ENCODE data around the gene DLX3.
A peak's percentile ranks its signal among the peaks of the same experiment; 100 is the strongest.

DNA sequence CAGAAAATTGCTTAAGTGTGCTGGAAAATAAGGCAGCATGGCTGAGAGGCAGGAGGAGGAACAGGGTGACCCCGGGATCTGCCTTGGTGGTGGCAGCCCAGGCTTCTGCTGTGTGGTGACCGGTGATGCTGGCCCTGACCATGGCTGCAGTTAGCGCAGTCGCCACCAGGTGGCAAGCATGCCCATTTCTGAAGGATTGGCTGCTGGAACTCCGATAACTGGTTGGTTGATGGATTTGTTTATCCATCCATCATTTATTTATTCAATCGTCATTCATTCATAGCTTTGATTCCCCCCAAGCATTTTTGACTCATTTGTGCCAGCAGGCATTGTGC, 31.8 kb upstream of the DLX3 start:
- TF ChIP-seq, protein P1, sequence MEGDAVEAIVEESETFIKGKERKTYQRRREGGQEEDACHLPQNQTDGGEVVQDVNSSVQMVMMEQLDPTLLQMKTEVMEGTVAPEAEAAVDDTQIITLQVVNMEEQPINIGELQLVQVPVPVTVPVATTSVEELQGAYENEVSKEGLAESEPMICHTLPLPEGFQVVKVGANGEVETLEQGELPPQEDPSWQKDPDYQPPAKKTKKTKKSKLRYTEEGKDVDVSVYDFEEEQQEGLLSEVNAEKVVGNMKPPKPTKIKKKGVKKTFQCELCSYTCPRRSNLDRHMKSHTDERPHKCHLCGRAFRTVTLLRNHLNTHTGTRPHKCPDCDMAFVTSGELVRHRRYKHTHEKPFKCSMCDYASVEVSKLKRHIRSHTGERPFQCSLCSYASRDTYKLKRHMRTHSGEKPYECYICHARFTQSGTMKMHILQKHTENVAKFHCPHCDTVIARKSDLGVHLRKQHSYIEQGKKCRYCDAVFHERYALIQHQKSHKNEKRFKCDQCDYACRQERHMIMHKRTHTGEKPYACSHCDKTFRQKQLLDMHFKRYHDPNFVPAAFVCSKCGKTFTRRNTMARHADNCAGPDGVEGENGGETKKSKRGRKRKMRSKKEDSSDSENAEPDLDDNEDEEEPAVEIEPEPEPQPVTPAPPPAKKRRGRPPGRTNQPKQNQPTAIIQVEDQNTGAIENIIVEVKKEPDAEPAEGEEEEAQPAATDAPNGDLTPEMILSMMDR (IDR thresholded peaks at IDR 0.05), result peak; percentile 97 to 98 (median 97)
- TF ChIP-seq POLR2A (IDR thresholded peaks at IDR 0.05), result no peak

Measured in breast epithelium (tissue), 3 donors.